HCT116 (cell line): ENCODE results near the gene PCCA. TPM values are rescaled to one million over a fixed set of nuclear protein-coding genes. Genes with fewer than 3 reads are reported as not detected.

Experiments used
- ATAC-seq: fragments of 200-7000 bp; cut with Tn5 transposase; 2 replicates; pipeline ENCODE4 v1.9.1; 2020; ENCODE audit warnings: mild to moderate bottlenecking, moderate library complexity
- BruUV-seq: library from RNA; stranded (reverse); fragments of 400-500 nt; replicated peaks from 2 replicates; lab custom pipeline; 2021; lab: Mats Ljungman, UMichigan
- CTCF ChIA-PET: fragments of 300-600 bp; sonication (Branson Sonifier 250); formaldehyde crosslinking; loops from one replicate; lab custom pipeline; 2021; ENCODE audit warnings: antibody characterized with exemption; lab: Charles Lee
- POLR2A ChIA-PET: fragments of 300-600, 350-600 bp; sonication (Branson Sonifier 250); formaldehyde crosslinking; loops from one replicate; lab custom pipeline; 2021; ENCODE audit warnings: antibody characterized with exemption; lab: Charles Lee
- RAD21 ChIA-PET, 2 experiments: fragments of 300-600 bp; sonication (Branson Sonifier 250); formaldehyde crosslinking; loops; one replicate each; lab custom pipeline; 2023; ENCODE audit warnings: low total read pairs in 2 of 2; ENCODE audit not compliant: uncharacterized antibody in 2 of 2, unreplicated experiment in 2 of 2, low non-redundant PET in 1 of 2; lab: Charles Lee
- DNase-seq: peaks from one replicate; pipeline ENCODE4 v3.0.0-alpha.2; 2010; ENCODE audit warnings: low read depth, low spot score
- H2AFZ ChIP-seq: fragments of 200-600 bp; shearing (Covaris generic), sonication (generic); 2 replicates; pipeline ENCODE4 v1.6.1; 2017; ENCODE audit warnings: low read depth, mixed run types, mixed read lengths, antibody characterized with exemption, low read length; ENCODE audit not compliant: poor library complexity, severe bottlenecking
- H3K27ac ChIP-seq: 2 replicates; pipeline ENCODE4 v1.5.1; 2012; ENCODE audit warnings: low read depth, low read length
- H3K27me3 ChIP-seq: fragments of 200-600 bp; sonication (generic); 2 replicates; pipeline ENCODE4 v1.6.1; 2016; ENCODE audit warnings: mixed run types, low read length, mixed read lengths; ENCODE audit not compliant: insufficient read depth
- H3K36me3 ChIP-seq, 2 experiments: fragments of 200-500 bp in 1 of 2; fragments of 200-600 bp in 1 of 2; sonication (Bioruptor generic) in 1 of 2; sonication (generic) in 1 of 2; 2 replicates each; pipeline versions ENCODE4 v1.5.1 to v1.6.1; 2014 to 2016; ENCODE audit warnings: low read length in 2 of 2, inconsistent platforms in 1 of 2, mixed read lengths in 1 of 2, mixed run types in 1 of 2; ENCODE audit not compliant: insufficient read depth in 2 of 2, control insufficient read depth in 1 of 2
- H3K4me1 ChIP-seq, 2 experiments: fragments of 200-600 bp in 1 of 2; sonication (generic) in 1 of 2; 2 replicates each; pipeline versions ENCODE4 v1.5.1 to v1.6.1; 2012 to 2017; ENCODE audit warnings: low read length in 2 of 2, inconsistent platforms in 1 of 2, mild to moderate bottlenecking in 1 of 2, mixed read lengths in 1 of 2, mixed run types in 1 of 2, moderate library complexity in 1 of 2; ENCODE audit not compliant: insufficient read depth in 2 of 2, control insufficient read depth in 1 of 2
- H3K4me2 ChIP-seq: fragments of 200-600 bp; sonication (generic); 2 replicates; pipeline ENCODE4 v1.6.1; 2017; ENCODE audit warnings: mixed run types, low read length, mixed read lengths
- H3K4me3 ChIP-seq, 2 experiments: fragments of 200-600 bp in 1 of 2; sonication (generic) in 1 of 2; replicated peaks in 1 of 2; 2 replicates each; pipeline ENCODE4 v1.5.1; 2011 to 2016; ENCODE audit warnings: low read length in 2 of 2, control low read depth in 1 of 2, low read depth in 1 of 2, mild to moderate bottlenecking in 1 of 2, mixed read lengths in 1 of 2, mixed run types in 1 of 2
- H3K79me2 ChIP-seq: fragments of 200-600 bp; sonication (generic); 2 replicates; pipeline ENCODE4 v1.6.1; 2017; ENCODE audit warnings: mild to moderate bottlenecking, mixed run types, low read length, moderate library complexity, mixed read lengths; ENCODE audit not compliant: insufficient read depth
- H3K9ac ChIP-seq: fragments of 200-600 bp; sonication (generic); 2 replicates; pipeline ENCODE4 v1.6.1; 2016; ENCODE audit warnings: low read length, mixed read lengths
- H3K9me2 ChIP-seq: fragments of 200-600 bp; sonication (generic), shearing (Covaris generic); 2 replicates; pipeline ENCODE4 v1.6.1; 2017; ENCODE audit warnings: mixed run types, mild to moderate bottlenecking, moderate library complexity; ENCODE audit not compliant: insufficient read depth
- H3K9me3 ChIP-seq, 2 experiments: fragments of 200-500 bp in 1 of 2; fragments of 200-600 bp in 1 of 2; sonication (Bioruptor generic) in 1 of 2; sonication (generic) in 1 of 2; 2 replicates each; pipeline ENCODE4 v1.6.1; 2014 to 2017; ENCODE audit warnings: low read length in 2 of 2, mixed read lengths in 2 of 2, inconsistent platforms in 1 of 2, low read depth in 1 of 2, mild to moderate bottlenecking in 1 of 2, mixed run types in 1 of 2, moderate library complexity in 1 of 2; ENCODE audit not compliant: control insufficient read depth in 1 of 2, insufficient read depth in 1 of 2
- H4K20me1 ChIP-seq: fragments of 200-600 bp; sonication (generic), shearing (Covaris generic); 2 replicates; pipeline ENCODE4 v1.6.1; 2017; ENCODE audit warnings: mixed run types, mild to moderate bottlenecking, moderate library complexity; ENCODE audit not compliant: insufficient read depth
- ATF3 ChIP-seq: IDR thresholded peaks from 2 replicates; pipeline ENCODE4 v1.6.1; 2012
- CBX3 ChIP-seq: IDR thresholded peaks from 2 replicates; pipeline ENCODE4 v1.6.1; 2012; ENCODE audit warnings: low read depth
- CEBPB ChIP-seq: IDR thresholded peaks from 2 replicates; pipeline ENCODE4 v1.6.1; 2012; ENCODE audit warnings: low read depth
- EGR1 ChIP-seq: IDR thresholded peaks from 2 replicates; pipeline ENCODE4 v1.6.1; 2012; ENCODE audit warnings: low read depth
- EZH2phosphoT487 ChIP-seq: fragments of 200-600 bp; IDR thresholded peaks from 2 replicates; pipeline ENCODE4 v1.6.1; 2018; ENCODE audit warnings: antibody characterized with exemption, borderline replicate concordance
- JUND ChIP-seq: IDR thresholded peaks from 2 replicates; pipeline ENCODE4 v1.6.1; 2012
- MAX ChIP-seq: IDR thresholded peaks from 2 replicates; pipeline ENCODE4 v1.6.1; 2012
- POLR2A ChIP-seq: IDR thresholded peaks from 2 replicates; pipeline ENCODE4 v1.7.0; 2011; ENCODE audit warnings: borderline replicate concordance; ENCODE audit not compliant: insufficient read depth, insufficient read length; ENCODE audit errors: extremely low read depth
- REST ChIP-seq: IDR thresholded peaks from 2 replicates; pipeline ENCODE4 v1.6.1; 2012; ENCODE audit warnings: low read depth
- SIN3A ChIP-seq: IDR thresholded peaks from 2 replicates; pipeline ENCODE4 v1.6.1; 2012; ENCODE audit warnings: low read depth
- SP1 ChIP-seq: IDR thresholded peaks from 2 replicates; pipeline ENCODE4 v1.6.1; 2012; ENCODE audit warnings: low read depth
- TCF7L2 ChIP-seq: IDR thresholded peaks from 2 replicates; pipeline ENCODE4 v1.7.0; 2011; ENCODE audit warnings: borderline replicate concordance, inconsistent platforms; ENCODE audit not compliant: insufficient read depth, insufficient read length; ENCODE audit errors: extremely low read depth
- YY1 ChIP-seq: IDR thresholded peaks from 2 replicates; pipeline ENCODE4 v1.6.1; 2011; ENCODE audit warnings: low read length, low read depth, moderate library complexity, mild to moderate bottlenecking; ENCODE audit not compliant: insufficient replicate concordance; ENCODE audit errors: extremely low read depth
- ZBTB33 ChIP-seq: IDR thresholded peaks from 2 replicates; pipeline ENCODE4 v1.6.1; 2011; ENCODE audit warnings: mild to moderate bottlenecking, low read length, moderate library complexity; ENCODE audit not compliant: insufficient replicate concordance; ENCODE audit errors: extremely low read depth
- ZFX ChIP-seq: fragments of 450-650 bp; IDR thresholded peaks from 2 replicates; pipeline ENCODE4 v1.6.1; 2017
- ZNF274 ChIP-seq: fragments of 200-500 bp; sonication (Bioruptor generic); IDR thresholded peaks from 2 replicates; pipeline ENCODE4 v1.6.1; 2014; ENCODE audit warnings: mild to moderate bottlenecking, low read depth, low read length, inconsistent platforms
- intact Hi-C: fragments of 100-400 bp; cut with micrococcal nuclease; formaldehyde crosslinking; loops from 2 replicates; pipeline ENCODE4 v1.10.0; 2022
- total RNA-seq: library from RNA; stranded (reverse); gene quantifications from one replicate; pipeline ENCODE4 v1.2.1, GENCODE V29; 2021; ENCODE audit not compliant: unreplicated experiment

Gene PCCA
- total RNA-seq, 1 experiment from 2014 or later, result 23.0 TPM

- H3K9me2 ChIP-seq, result no peaks in the 10 kb centered on the region
- H3K4me2 ChIP-seq, result no peak overlapping the region
- H3K9ac ChIP-seq, result no peak overlapping the region
- no peaks in the 10 kb centered on the region for H4K20me1 ChIP-seq
- POLR2A ChIA-PET, result interaction anchor here (1.2 kb wide), 1 partner anchor 92 kb away, joined by 3 read pairs; no protein-coding TSS in a partner anchor
- DNase-seq (no peak), ATAC-seq (no peak)
- BruUV-seq, result no TSS peak
- H3K4me1 ChIP-seq, result no peaks in the 10 kb centered on the region
- H3K27me3 ChIP-seq, result no peaks in the 10 kb centered on the region
- RAD21 ChIA-PET, result no interaction called here
- no peak overlapping the region for H3K27ac ChIP-seq
- CTCF ChIA-PET, result interaction anchor here (1.0 kb wide), 1 partner anchor 214 kb away, joined by 3 read pairs; no protein-coding TSS in a partner anchor
- no peaks in the 10 kb centered on the region for H3K79me2 ChIP-seq
- H3K36me3 ChIP-seq, result no peaks in the 10 kb centered on the region
- H2AFZ ChIP-seq, result no peak overlapping the region
- H3K9me3 ChIP-seq, result no peaks in the 10 kb centered on the region
- TF ChIP-seq ZBTB33 (no peak), POLR2A (no peak), SIN3A (no peak), ZFX (no peak), SP1 (no peak), CEBPB (no peak), TCF7L2 (no peak), ZNF274 (no peak), REST (no peak), MAX (no peak), EZH2phosphoT487 (no peak), JUND (no peak), YY1 (no peak), ATF3 (no peak), CBX3 (no peak), EGR1 (no peak)
- TF ChIP-seq, all 23 proteins: peak for 0
- intact Hi-C loops, result no loop called here
- H3K4me3 ChIP-seq, result no peak overlapping the region
Measured at GRCh38 chr13:100301418-100301817, 212.5 kb downstream of the PCCA start.
